WTC11 (cell line): Measurements from ENCODE around the gene THRA. TPM values are rescaled to one million over a fixed set of nuclear protein-coding genes. Genes with fewer than 3 reads are reported as not detected.

Source experiments
- ATAC-seq: fragments of 200-7000 bp; cut with Tn5 transposase; 2 replicates; pipeline ENCODE4 v1.10.0; 2021; ENCODE audit warnings: mild to moderate bottlenecking, moderate library complexity
- CTCF ChIA-PET: fragments of 300-600 bp; sonication (Branson Sonifier 250); formaldehyde crosslinking; loops from one replicate; lab custom pipeline; 2021; ENCODE audit warnings: antibody characterized with exemption; lab: Charles Lee
- POLR2A ChIA-PET: fragments of 350-600 bp; sonication (Branson Sonifier 250); formaldehyde crosslinking; loops from one replicate; lab custom pipeline; 2021; ENCODE audit warnings: antibody characterized with exemption; lab: Charles Lee
- DNase-seq: peaks from one replicate; pipeline ENCODE4 v3.0.0; 2021; ENCODE audit warnings: low spot score
- H3K27ac Mint-ChIP-seq: 2 replicates; pipeline ENCODE4 v1.8.0; 2021; ENCODE audit warnings: mixed read lengths
- H3K27me3 Mint-ChIP-seq: 2 replicates; pipeline ENCODE4 v1.8.0; 2021; ENCODE audit warnings: low read depth, mild to moderate bottlenecking, moderate library complexity, mixed read lengths
- H3K36me3 Mint-ChIP-seq: 2 replicates; pipeline ENCODE4 v1.8.0; 2021; ENCODE audit warnings: mixed read lengths
- H3K4me1 Mint-ChIP-seq: 2 replicates; pipeline ENCODE4 v1.8.0; 2022; ENCODE audit warnings: mixed read lengths
- H3K4me3 Mint-ChIP-seq: 2 replicates; pipeline ENCODE4 v1.8.0; 2021; ENCODE audit warnings: mild to moderate bottlenecking, moderate library complexity, mixed read lengths
- H3K9me3 Mint-ChIP-seq: 2 replicates; pipeline ENCODE4 v1.8.0; 2021; ENCODE audit warnings: mixed read lengths
- ESRRA ChIP-seq: sonication (generic); formaldehyde crosslinking; IDR thresholded peaks from 2 replicates; pipeline ENCODE4 v1.8.1; 2022; ENCODE audit warnings: mild to moderate bottlenecking, missing genetic modification reagents, borderline replicate concordance
- ETV6 ChIP-seq: sonication (generic); formaldehyde crosslinking; IDR thresholded peaks from 2 replicates; pipeline ENCODE4 v1.8.1; 2022; ENCODE audit warnings: mild to moderate bottlenecking, missing genetic modification reagents
- KAT7 ChIP-seq: sonication (generic); formaldehyde crosslinking; IDR thresholded peaks from 2 replicates; pipeline ENCODE4 v1.8.1; 2023; ENCODE audit warnings: missing genetic modification reagents, mild to moderate bottlenecking, borderline replicate concordance
- SP1 ChIP-seq: sonication (generic); formaldehyde crosslinking; conservative IDR thresholded peaks from 2 replicates; pipeline ENCODE4 v1.8.1; 2022; ENCODE audit warnings: missing genetic modification reagents
- TEAD1 ChIP-seq: sonication (generic); formaldehyde crosslinking; IDR thresholded peaks from 2 replicates; pipeline ENCODE4 v1.8.0; 2022; ENCODE audit warnings: mild to moderate bottlenecking, missing genetic modification reagents
- TEAD4 ChIP-seq: sonication (generic); formaldehyde crosslinking; IDR thresholded peaks from 2 replicates; pipeline ENCODE4 v1.8.0; 2022; ENCODE audit warnings: mild to moderate bottlenecking, missing genetic modification reagents
- ZBTB21 ChIP-seq: sonication (generic); formaldehyde crosslinking; IDR thresholded peaks from 2 replicates; pipeline ENCODE4 v1.8.1; 2023; ENCODE audit warnings: mild to moderate bottlenecking, missing genetic modification reagents, borderline replicate concordance
- ZNF317 ChIP-seq: sonication (generic); formaldehyde crosslinking; IDR thresholded peaks from 2 replicates; pipeline ENCODE4 v1.8.1; 2023; ENCODE audit warnings: low read depth, mild to moderate bottlenecking, moderate library complexity, missing genetic modification reagents, borderline replicate concordance
- ZNF396 ChIP-seq: fragments of 250-450 bp; sonication (Bioruptor Pico); IDR thresholded peaks from 2 replicates; pipeline ENCODE4 v1.8.0; 2021; ENCODE audit warnings: mild to moderate bottlenecking, moderate library complexity, borderline replicate concordance
- total RNA-seq: library from RNA; stranded (reverse); gene quantifications from 3 replicates; pipeline ENCODE4 v1.2.3, GENCODE V29; 2021
- TF ChIP-seq, protein P1 (sequence below): sonication (generic); formaldehyde crosslinking; IDR thresholded peaks from 2 replicates; pipeline ENCODE4 v1.8.0; 2022; ENCODE audit warnings: mild to moderate bottlenecking, missing genetic modification reagents
- TF ChIP-seq, protein P2 (sequence below): fragments of 200-600 bp; IDR thresholded peaks from 2 replicates; pipeline ENCODE4 v1.8.0; 2022; ENCODE audit warnings: antibody characterized with exemption
- TF ChIP-seq, protein P3 (sequence below): sonication (generic); formaldehyde crosslinking; IDR thresholded peaks from 2 replicates; pipeline ENCODE4 v1.8.1; 2023; ENCODE audit warnings: mild to moderate bottlenecking, missing genetic modification reagents, moderate library complexity
- TF ChIP-seq, protein P4 (sequence below): sonication (generic); formaldehyde crosslinking; IDR thresholded peaks from 2 replicates; pipeline ENCODE4 v1.8.1; 2022; ENCODE audit warnings: missing genetic modification reagents, borderline replicate concordance
- TF ChIP-seq, protein P5 (sequence below): sonication (generic); formaldehyde crosslinking; IDR thresholded peaks from 2 replicates; pipeline ENCODE4 v1.8.1; 2022; ENCODE audit warnings: low read depth, missing genetic modification reagents, borderline replicate concordance

The THRA gene
- total RNA-seq, 1 experiment from 2014 or later, result 15.9 TPM

DNA sequence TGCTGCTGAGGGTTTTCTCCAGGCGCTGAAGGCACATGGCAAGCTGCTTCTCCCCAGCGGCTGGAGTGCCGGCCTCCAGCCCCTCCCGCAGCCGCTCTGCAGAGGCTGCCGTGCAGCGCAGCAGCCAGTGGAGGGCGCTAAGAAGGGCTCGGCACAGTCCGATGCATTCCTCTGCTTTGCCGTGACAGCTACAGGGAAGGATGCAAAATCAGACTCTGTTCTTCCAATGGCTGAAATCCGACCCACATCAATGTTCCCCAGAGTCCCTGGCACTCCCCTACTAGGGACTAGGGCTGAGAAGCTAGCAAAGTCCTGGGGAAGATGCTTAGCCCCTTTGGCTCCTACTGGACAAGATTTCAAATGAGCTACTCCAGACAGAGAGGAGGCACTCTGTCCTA lies 27.6 kb upstream of the THRA start:
- peak; percentile 93 for ATAC-seq
- Mint-ChIP-seq H3K27me3 (no peaks in the 10 kb centered on the region), H3K4me3 (no peak overlapping the region), H3K4me1 (peaks cover 18% of the 10 kb centered on the region), H3K36me3 (peaks cover 18% of the 10 kb centered on the region), H3K9me3 (no peaks in the 10 kb centered on the region), H3K27ac (no peak overlapping the region)
- DNase-seq, result peak; percentile 86
- ChIA-PET POLR2A (interaction anchor here (0.6 to 1.5 kb wide), 5 partner anchors 11 to 140 kb away, joined by 3 to 10 read pairs (median 3); partner anchors contain the start of gene MED24), CTCF (interaction anchor here (0.6 to 8.4 kb wide), 54 partner anchors 8 to 574 kb away, joined by 3 to 193 read pairs (median 6); partner anchors contain the start of genes CDK12, CSF3, MED24 and NR1D1)
- TF ChIP-seq, protein P1, sequence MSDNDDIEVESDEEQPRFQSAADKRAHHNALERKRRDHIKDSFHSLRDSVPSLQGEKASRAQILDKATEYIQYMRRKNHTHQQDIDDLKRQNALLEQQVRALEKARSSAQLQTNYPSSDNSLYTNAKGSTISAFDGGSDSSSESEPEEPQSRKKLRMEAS, result peak; percentile 65
- TF ChIP-seq, protein P2, sequence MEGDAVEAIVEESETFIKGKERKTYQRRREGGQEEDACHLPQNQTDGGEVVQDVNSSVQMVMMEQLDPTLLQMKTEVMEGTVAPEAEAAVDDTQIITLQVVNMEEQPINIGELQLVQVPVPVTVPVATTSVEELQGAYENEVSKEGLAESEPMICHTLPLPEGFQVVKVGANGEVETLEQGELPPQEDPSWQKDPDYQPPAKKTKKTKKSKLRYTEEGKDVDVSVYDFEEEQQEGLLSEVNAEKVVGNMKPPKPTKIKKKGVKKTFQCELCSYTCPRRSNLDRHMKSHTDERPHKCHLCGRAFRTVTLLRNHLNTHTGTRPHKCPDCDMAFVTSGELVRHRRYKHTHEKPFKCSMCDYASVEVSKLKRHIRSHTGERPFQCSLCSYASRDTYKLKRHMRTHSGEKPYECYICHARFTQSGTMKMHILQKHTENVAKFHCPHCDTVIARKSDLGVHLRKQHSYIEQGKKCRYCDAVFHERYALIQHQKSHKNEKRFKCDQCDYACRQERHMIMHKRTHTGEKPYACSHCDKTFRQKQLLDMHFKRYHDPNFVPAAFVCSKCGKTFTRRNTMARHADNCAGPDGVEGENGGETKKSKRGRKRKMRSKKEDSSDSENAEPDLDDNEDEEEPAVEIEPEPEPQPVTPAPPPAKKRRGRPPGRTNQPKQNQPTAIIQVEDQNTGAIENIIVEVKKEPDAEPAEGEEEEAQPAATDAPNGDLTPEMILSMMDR, result peak; percentile 80
- TF ChIP-seq, protein P3, sequence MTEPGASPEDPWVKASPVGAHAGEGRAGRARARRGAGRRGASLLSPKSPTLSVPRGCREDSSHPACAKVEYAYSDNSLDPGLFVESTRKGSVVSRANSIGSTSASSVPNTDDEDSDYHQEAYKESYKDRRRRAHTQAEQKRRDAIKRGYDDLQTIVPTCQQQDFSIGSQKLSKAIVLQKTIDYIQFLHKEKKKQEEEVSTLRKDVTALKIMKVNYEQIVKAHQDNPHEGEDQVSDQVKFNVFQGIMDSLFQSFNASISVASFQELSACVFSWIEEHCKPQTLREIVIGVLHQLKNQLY (CRISPR knock-in tag), result no peak
- TF ChIP-seq TEAD1 (CRISPR knock-in tag) (peak; percentile 60; the same call in 1 of the 2 replicates), ZNF317 (CRISPR knock-in tag) (no peak), ETV6 (CRISPR knock-in tag) (peak; percentile 77; the same call in 1 of the 2 replicates), TEAD4 (CRISPR knock-in tag) (0 out of 2 replicates have a peak, but pooled peaks have one; percentile 47), ZBTB21 (CRISPR knock-in tag) (0 out of 2 replicates have a peak, but pooled peaks have one; percentile 51), KAT7 (CRISPR knock-in tag) (no peak), SP1 (CRISPR knock-in tag) (peak; percentile 36; the same call in 1 of the 2 replicates), ESRRA (CRISPR knock-in tag) (no peak)
- TF ChIP-seq, protein P4, sequence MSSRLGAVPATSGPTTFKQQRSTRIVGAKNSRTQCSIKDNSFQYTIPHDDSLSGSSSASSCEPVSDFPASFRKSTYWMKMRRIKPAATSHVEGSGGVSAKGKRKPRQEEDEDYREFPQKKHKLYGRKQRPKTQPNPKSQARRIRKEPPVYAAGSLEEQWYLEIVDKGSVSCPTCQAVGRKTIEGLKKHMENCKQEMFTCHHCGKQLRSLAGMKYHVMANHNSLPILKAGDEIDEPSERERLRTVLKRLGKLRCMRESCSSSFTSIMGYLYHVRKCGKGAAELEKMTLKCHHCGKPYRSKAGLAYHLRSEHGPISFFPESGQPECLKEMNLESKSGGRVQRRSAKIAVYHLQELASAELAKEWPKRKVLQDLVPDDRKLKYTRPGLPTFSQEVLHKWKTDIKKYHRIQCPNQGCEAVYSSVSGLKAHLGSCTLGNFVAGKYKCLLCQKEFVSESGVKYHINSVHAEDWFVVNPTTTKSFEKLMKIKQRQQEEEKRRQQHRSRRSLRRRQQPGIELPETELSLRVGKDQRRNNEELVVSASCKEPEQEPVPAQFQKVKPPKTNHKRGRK (CRISPR knock-in tag), result no peak
- TF ChIP-seq, protein P5, sequence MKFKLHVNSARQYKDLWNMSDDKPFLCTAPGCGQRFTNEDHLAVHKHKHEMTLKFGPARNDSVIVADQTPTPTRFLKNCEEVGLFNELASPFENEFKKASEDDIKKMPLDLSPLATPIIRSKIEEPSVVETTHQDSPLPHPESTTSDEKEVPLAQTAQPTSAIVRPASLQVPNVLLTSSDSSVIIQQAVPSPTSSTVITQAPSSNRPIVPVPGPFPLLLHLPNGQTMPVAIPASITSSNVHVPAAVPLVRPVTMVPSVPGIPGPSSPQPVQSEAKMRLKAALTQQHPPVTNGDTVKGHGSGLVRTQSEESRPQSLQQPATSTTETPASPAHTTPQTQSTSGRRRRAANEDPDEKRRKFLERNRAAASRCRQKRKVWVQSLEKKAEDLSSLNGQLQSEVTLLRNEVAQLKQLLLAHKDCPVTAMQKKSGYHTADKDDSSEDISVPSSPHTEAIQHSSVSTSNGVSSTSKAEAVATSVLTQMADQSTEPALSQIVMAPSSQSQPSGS, result no peak

DNA sequence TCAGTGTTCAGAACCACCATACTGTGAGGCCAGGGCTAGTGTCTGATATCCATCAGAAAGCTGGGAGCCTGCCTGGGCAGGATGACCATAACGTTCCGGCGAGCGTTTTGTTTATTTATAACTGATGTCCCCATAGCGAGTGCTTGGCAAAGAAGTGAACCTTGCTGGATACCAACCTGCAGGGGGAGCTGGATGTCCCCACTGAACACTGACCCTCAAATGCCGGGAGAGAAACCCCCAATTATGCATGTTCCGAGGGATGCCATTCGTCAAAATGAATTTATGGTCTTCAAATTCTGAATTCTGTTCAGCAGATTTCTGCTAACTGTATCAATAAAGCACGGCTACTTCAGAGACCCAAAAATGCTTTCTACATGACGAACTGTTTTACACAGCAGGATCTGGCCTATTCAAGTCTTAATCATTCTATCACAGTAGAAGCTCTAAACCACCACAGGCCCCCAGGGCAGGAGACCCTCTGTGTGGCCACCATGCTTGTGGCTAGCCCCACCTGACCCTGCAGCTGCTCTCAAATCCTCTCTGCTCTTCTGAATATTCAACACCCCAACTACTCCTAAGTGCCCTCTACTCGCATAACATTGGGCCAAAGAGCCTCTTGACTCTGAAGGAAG lies 23.8 kb upstream of the THRA start:
- H3K9me3 Mint-ChIP-seq, result no peaks in the 10 kb centered on the region
- H3K4me1 Mint-ChIP-seq, result peaks cover 18% of the 10 kb centered on the region
- no peaks in the 10 kb centered on the region; the same call in 1 of the 2 replicates for H3K36me3 Mint-ChIP-seq
- ATAC-seq (peak; percentile 65), DNase-seq (peak; percentile 59)
- POLR2A ChIA-PET, result interaction anchor here (0.5 to 1.0 kb wide), 3 partner anchors 16 to 1432 kb away, joined by 3 to 4 read pairs (median 4); partner anchors contain the start of gene MED24
- no peaks in the 10 kb centered on the region for H3K27me3 Mint-ChIP-seq
- CTCF ChIA-PET, result interaction anchor here (0.5 to 8.4 kb wide), 32 partner anchors 9 to 1099 kb away, joined by 3 to 193 read pairs (median 5); partner anchors contain the start of genes MED24, NR1D1, PSMD3 and THRA
- 0 out of 2 replicates have a peak overlapping the region, but pooled peaks have one; percentile 6 for H3K4me3 Mint-ChIP-seq
- H3K27ac Mint-ChIP-seq, result peak overlapping the region; percentile 62
- no peak for TF ChIP-seq ZNF396 (CRISPR knock-in tag)
- TF ChIP-seq, protein P2, result 0 out of 2 replicates have a peak, but pooled peaks have one; percentile 11
